ENCODE measurements around the gene TNIP3.

The TNIP3 gene

DNA sequence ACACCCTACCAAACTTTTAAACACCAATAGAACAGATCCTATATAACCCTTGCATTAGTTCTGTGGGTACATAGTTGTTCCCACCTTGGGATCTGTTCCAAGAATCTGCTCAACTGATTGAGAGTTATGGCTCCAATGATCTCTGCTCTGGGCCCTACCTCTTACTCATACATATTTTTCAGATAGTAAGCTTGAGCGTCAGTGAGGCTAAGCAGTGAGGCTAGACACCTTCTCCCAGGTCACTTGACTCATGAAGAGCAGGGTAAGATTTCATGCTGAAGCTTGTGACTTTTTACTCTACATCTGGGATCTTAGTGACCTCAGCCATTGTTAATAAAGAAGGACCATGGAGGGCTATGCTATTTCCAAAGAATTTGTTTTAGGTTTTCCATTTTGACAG lies 23.1 kb upstream of the TNIP3 start:
- Histone ChIP-seq H3K27ac (no peak overlapping the region), H3K4me3 (no peak overlapping the region)
- DNase-seq (ENCODE audit: low spot score) = no peak
- TF ChIP-seq CTCF (IDR thresholded peaks at IDR 0.05) = no peak

GRCh38 chr4:121185960-121186359 lies 21.8 kb upstream of the TNIP3 start:
- H3K4me3 ChIP-seq = no peak overlapping the region
- H3K27ac ChIP-seq = no peak overlapping the region
- no peak for DNase-seq (ENCODE audit: low spot score)
- TF ChIP-seq CTCF (IDR thresholded peaks at IDR 0.05) = no peak

GRCh38 chr4:121183989-121184388 lies 19.9 kb upstream of the TNIP3 start:
- H3K4me3 ChIP-seq = no peak overlapping the region
- H3K27ac ChIP-seq = no peak overlapping the region
- no peak for TF ChIP-seq CTCF (IDR thresholded peaks at IDR 0.05)
- DNase-seq (ENCODE audit: low spot score) = no peak

GRCh38 chr4:121183361-121183760 lies 19.2 kb upstream of the TNIP3 start:
- no peak overlapping the region for H3K27ac ChIP-seq
- no peak overlapping the region for H3K4me3 ChIP-seq
- no peak for DNase-seq (ENCODE audit: low spot score)
- TF ChIP-seq CTCF (IDR thresholded peaks at IDR 0.05) = no peak

DNA sequence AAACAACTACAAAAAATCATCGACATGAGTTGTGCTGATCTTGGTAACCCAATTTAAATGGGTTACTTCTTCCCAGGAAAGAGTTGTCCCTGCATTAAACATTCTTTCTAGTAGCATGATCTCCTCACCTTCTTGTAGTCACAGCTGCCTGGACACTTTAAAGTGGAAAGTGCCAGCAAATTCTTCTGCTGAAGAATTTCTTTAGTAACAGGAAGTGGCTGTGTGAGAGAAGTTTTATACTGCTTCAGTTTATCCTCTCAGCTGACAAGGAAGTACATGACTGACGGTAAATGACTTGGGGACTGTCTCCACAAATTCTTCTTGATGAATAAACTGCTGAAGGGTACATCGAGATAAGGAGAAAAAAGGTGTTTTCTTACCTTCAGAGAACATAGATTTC lies 18.2 kb upstream of the TNIP3 start:
- Histone ChIP-seq H3K27ac (peak overlapping the region in 1 of 2 donors; percentile 28), H3K4me3 (no peak overlapping the region)
- DNase-seq (ENCODE audit: low spot score) = no peak
- no peak for TF ChIP-seq CTCF (IDR thresholded peaks at IDR 0.05)

GRCh38 chr4:121181493-121181892 lies 17.4 kb upstream of the TNIP3 start:
- no peak overlapping the region for H3K27ac ChIP-seq
- H3K4me3 ChIP-seq = no peak overlapping the region
- no peak for TF ChIP-seq CTCF (IDR thresholded peaks at IDR 0.05)
- no peak for DNase-seq (ENCODE audit: low spot score)

DNA sequence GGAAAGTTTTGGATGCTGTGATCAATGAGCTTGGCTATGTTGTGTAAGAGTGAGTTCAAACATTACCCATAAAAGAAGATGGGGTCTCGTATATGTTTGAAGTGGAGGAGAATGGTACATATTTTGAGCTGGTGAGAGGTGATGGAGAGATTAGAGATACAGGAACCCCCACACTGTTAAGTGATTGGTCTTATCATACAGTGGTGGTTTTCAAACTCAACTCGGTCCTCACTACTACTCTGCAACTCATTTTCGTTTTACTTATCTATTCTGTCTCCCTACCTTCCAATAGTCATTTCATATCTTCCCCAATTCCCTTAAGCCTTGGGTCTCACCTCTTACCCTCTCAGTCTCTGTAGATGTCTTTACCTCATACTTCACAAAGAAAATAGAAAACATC lies 16.4 kb upstream of the TNIP3 start:
- no peak for DNase-seq (ENCODE audit: low spot score)
- H3K4me3 ChIP-seq = no peak overlapping the region
- TF ChIP-seq CTCF (IDR thresholded peaks at IDR 0.05) = no peak
- H3K27ac ChIP-seq = no peak overlapping the region

All from coronary artery (tissue), 2 donors.